IMR-90 (cell line): Measurements from ENCODE around the gene RBM39. TPM values are rescaled to one million over a fixed set of nuclear protein-coding genes. Genes with fewer than 3 reads are reported as not detected.

ENCODE experiments used
- ATAC-seq: fragments of 200-7000 bp; cut with Tn5 transposase; 2 replicates; pipeline ENCODE4 v1.9.1; 2020; ENCODE audit warnings: low read depth, mild to moderate bottlenecking, moderate library complexity
- BruUV-seq: library from RNA; stranded (reverse); fragments of 400-500 nt; replicated peaks from 2 replicates; lab custom pipeline; 2021; lab: Mats Ljungman, UMichigan
- CTCF ChIA-PET: fragments of 300-600 bp; formaldehyde crosslinking; extraction: SDS; loops from one replicate; lab custom pipeline; 2021; ENCODE audit warnings: antibody characterized with exemption; lab: Yijun Ruan, JAX
- POLR2A ChIA-PET: fragments of 300-600 bp; sonication (Branson Sonifier 250); formaldehyde crosslinking; loops from one replicate; lab custom pipeline; 2022; ENCODE audit warnings: antibody characterized with exemption; ENCODE audit not compliant: unreplicated experiment; lab: Charles Lee
- DNase-seq: peaks from one replicate; pipeline ENCODE4 v3.0.0; 2013
- H2AFZ ChIP-seq: replicated peaks from 2 replicates; pipeline ENCODE3; 2013; ENCODE audit warnings: low read length, mild to moderate bottlenecking; ENCODE audit not compliant: poor library complexity
- H2AK5ac ChIP-seq: 2 replicates; pipeline ENCODE4 v1.6.1; 2013; ENCODE audit warnings: low read depth, low read length, inconsistent platforms
- H2AK9ac ChIP-seq: replicated peaks from 2 replicates; pipeline ENCODE3; 2013; ENCODE audit warnings: mild to moderate bottlenecking, low read depth, low read length, moderate library complexity; ENCODE audit not compliant: poor library complexity
- H2BK120ac ChIP-seq: 2 replicates; pipeline ENCODE4 v1.6.1; 2013; ENCODE audit warnings: low read depth, low read length, inconsistent platforms
- H2BK15ac ChIP-seq: 3 replicates; pipeline ENCODE4 v1.6.1; 2013; ENCODE audit warnings: low read depth, low read length, inconsistent platforms
- H2BK20ac ChIP-seq: 2 replicates; pipeline ENCODE4 v1.6.1; 2013; ENCODE audit warnings: low read depth, mild to moderate bottlenecking, inconsistent platforms, low read length, moderate library complexity
- H2BK5ac ChIP-seq: 2 replicates; pipeline ENCODE4 v1.6.1; 2013; ENCODE audit warnings: mild to moderate bottlenecking, low read depth, low read length, inconsistent platforms; ENCODE audit not compliant: poor library complexity, severe bottlenecking
- H3K14ac ChIP-seq: replicated peaks from 2 replicates; pipeline ENCODE4 v1.6.1; 2013; ENCODE audit warnings: low read depth, low read length, inconsistent platforms
- H3K18ac ChIP-seq: 2 replicates; pipeline ENCODE4 v1.6.1; 2013; ENCODE audit warnings: low read depth, low read length, control low read depth
- H3K23ac ChIP-seq: 2 replicates; pipeline ENCODE4 v1.6.1; 2013; ENCODE audit warnings: low read depth, low read length, inconsistent platforms
- H3K27ac ChIP-seq: 2 replicates; pipeline ENCODE4 v1.5.1; 2013; ENCODE audit warnings: mild to moderate bottlenecking, control low read depth, low read length; ENCODE audit not compliant: insufficient read depth
- H3K27me3 ChIP-seq: 2 replicates; pipeline ENCODE4 v1.6.1; 2013; ENCODE audit warnings: low read length; ENCODE audit not compliant: control insufficient read depth, insufficient read depth
- H3K36me3 ChIP-seq: 2 replicates; pipeline ENCODE4 v1.6.1; 2013; ENCODE audit warnings: low read length, mixed read lengths; ENCODE audit not compliant: control insufficient read depth, insufficient read depth
- H3K4ac ChIP-seq: 2 replicates; pipeline ENCODE4 v1.6.1; 2013; ENCODE audit warnings: low read depth, low read length, inconsistent platforms
- H3K4me1 ChIP-seq: 2 replicates; pipeline ENCODE4 v1.6.1; 2013; ENCODE audit warnings: low read length, mixed read lengths; ENCODE audit not compliant: control insufficient read depth, insufficient read depth
- H3K4me2 ChIP-seq: 2 replicates; pipeline ENCODE4 v1.6.1; 2013; ENCODE audit warnings: low read depth, mild to moderate bottlenecking, control low read depth, low read length, moderate library complexity
- H3K4me3 ChIP-seq: 2 replicates; pipeline ENCODE4 v1.5.1; 2013; ENCODE audit warnings: low read depth, mild to moderate bottlenecking, control low read depth, low read length, moderate library complexity; ENCODE audit not compliant: insufficient read depth
- H3K56ac ChIP-seq: 2 replicates; pipeline ENCODE4 v1.6.1; 2013; ENCODE audit warnings: low read length, inconsistent platforms; ENCODE audit not compliant: insufficient read depth; ENCODE audit errors: extremely low read depth
- H3K79me1 ChIP-seq, 2 experiments: 2 replicates each; pipeline ENCODE4 v1.6.1; 2013; ENCODE audit warnings: low read length in 2 of 2, inconsistent platforms in 1 of 2, low read depth in 1 of 2
- H3K9ac ChIP-seq: 2 replicates; pipeline ENCODE4 v1.6.1; 2013; ENCODE audit warnings: low read depth, low read length, control low read depth
- H3K9me1 ChIP-seq: 2 replicates; pipeline ENCODE4 v1.6.1; 2013; ENCODE audit warnings: low read length, inconsistent platforms; ENCODE audit not compliant: insufficient read depth
- H3K9me3 ChIP-seq: 2 replicates; pipeline ENCODE4 v1.6.1; 2013; ENCODE audit warnings: low read length; ENCODE audit not compliant: control insufficient read depth, insufficient read depth
- H4K20me1 ChIP-seq: 2 replicates; pipeline ENCODE4 v1.6.1; 2013; ENCODE audit warnings: low read length, inconsistent platforms; ENCODE audit not compliant: insufficient read depth
- H4K5ac ChIP-seq: 2 replicates; pipeline ENCODE4 v1.6.1; 2013; ENCODE audit warnings: mild to moderate bottlenecking, low read depth, low read length, control low read depth
- H4K8ac ChIP-seq, 2 experiments: 2 replicates each; pipeline ENCODE4 v1.6.1; 2013; ENCODE audit warnings: low read depth in 2 of 2, low read length in 2 of 2, control low read depth in 1 of 2, inconsistent platforms in 1 of 2
- H4K91ac ChIP-seq: 2 replicates; pipeline ENCODE4 v1.6.1; 2013; ENCODE audit warnings: low read depth, low read length, inconsistent platforms; ENCODE audit not compliant: insufficient read depth
- BHLHE40 ChIP-seq: fragments of 150-350 bp; IDR thresholded peaks from 2 replicates; pipeline ENCODE4 v1.6.1; 2016; ENCODE audit warnings: mild to moderate bottlenecking, low read depth, low read length
- MAZ ChIP-seq: IDR thresholded peaks from 2 replicates; pipeline ENCODE4 v1.6.1; 2012; ENCODE audit warnings: low read depth, mild to moderate bottlenecking, low read length, improper control_type of control experiment, moderate library complexity, borderline replicate concordance
- MXI1 ChIP-seq: IDR thresholded peaks from 2 replicates; pipeline ENCODE4 v1.6.1; 2012; ENCODE audit warnings: low read depth, mild to moderate bottlenecking, low read length, moderate library complexity, borderline replicate concordance
- POLR2A ChIP-seq: IDR thresholded peaks from 2 replicates; pipeline ENCODE4 v1.6.1; 2012; ENCODE audit warnings: mild to moderate bottlenecking, low read depth, low read length
- RAD21 ChIP-seq: IDR thresholded peaks from 2 replicates; pipeline ENCODE4 v1.6.1; 2012; ENCODE audit warnings: low read length, improper control_type of control experiment
- SMC3 ChIP-seq: fragments of 150-350 bp; IDR thresholded peaks from 2 replicates; pipeline ENCODE4 v1.6.1; 2016; ENCODE audit warnings: low read depth, mild to moderate bottlenecking, antibody characterized with exemption, low read length, moderate library complexity
- WGBS, 2 experiments: methylation state at CpG; one replicate each; pipeline versions ENCODE4 v1.1.5 to v1.1.7; 2013; ENCODE audit warnings: missing lambda C conversion rate in 2 of 2; ENCODE audit not compliant: insufficient read length in 1 of 2; ENCODE audit errors: extremely low coverage in 2 of 2; 5-methylcytosine and 5-hydroxymethylcytosine counted together
- dilution Hi-C: fragments of 300-500 bp; cut with HindIII; formaldehyde crosslinking; loops from one replicate; pipeline ENCODE4 v1.14.3; 2018; ENCODE audit warnings: low sequenced_read_pairs; ENCODE audit not compliant: unreplicated experiment
- in situ Hi-C: fragments of 300-500 bp; cut with MboI; formaldehyde crosslinking; loops from 3 replicates; pipeline ENCODE4 v1.14.3; 2019; ENCODE audit warnings: low sequenced_read_pairs, inconsistent platforms, mixed read lengths
- intact Hi-C: fragments of 100-400 bp; cut with micrococcal nuclease; formaldehyde crosslinking; loops from 2 replicates; pipeline ENCODE4 v1.10.0; 2022
- polyA plus RNA-seq, 3 experiments: library from polyadenylated mRNA; depleted of rRNA; stranded (reverse); fragments of >200 nt; gene quantifications; 2 replicates each; pipeline ENCODE4 v1.2.3, GENCODE V29; 2012; ENCODE audit warnings: low replicate concordance in 1 of 3
- total RNA-seq: library from RNA; depleted of rRNA; stranded (reverse); fragments of >200 nt; gene quantifications from 2 replicates; pipeline ENCODE4 v1.2.3, GENCODE V29; 2012
- TF ChIP-seq, protein P1 (sequence below): fragments of 150-350 bp; IDR thresholded peaks from 2 replicates; pipeline ENCODE4 v1.6.1; 2016; ENCODE audit warnings: low read depth, mild to moderate bottlenecking, low read length, moderate library complexity, borderline replicate concordance

RBM39 gene
- total and polyA plus RNA-seq, 2 of the 4 experiments (the other 2 are of a cell fraction) = 106 to 166 TPM

- H3K23ac ChIP-seq = no peak overlapping the region
- 0 out of 2 replicates have a peak, but pooled peaks cover 2% of the 10 kb centered on the region for H3K4me1 ChIP-seq
- ATAC-seq (no peak), DNase-seq (no peak)
- no peak overlapping the region for H3K18ac ChIP-seq
- no peaks in the 10 kb centered on the region for H3K27me3 ChIP-seq
- ChIA-PET POLR2A (no interaction called here), CTCF (no interaction called here)
- H3K27ac ChIP-seq = no peak overlapping the region
- no peak overlapping the region for H3K56ac ChIP-seq
- no peak overlapping the region for H4K5ac ChIP-seq
- dilution Hi-C loops = no loop called here
- H2AK9ac ChIP-seq = no peak overlapping the region
- H2BK5ac ChIP-seq = no peak overlapping the region
- WGBS, 2 experiments = no CpG with 5 or more reads among the region's 2 CpGs
- H2BK120ac ChIP-seq = no peak overlapping the region
- in situ Hi-C loops = no loop called here
- H3K9me1 ChIP-seq = no peaks in the 10 kb centered on the region; the same call in 1 of the 2 replicates
- intact Hi-C loops = no loop called here
- H4K20me1 ChIP-seq = peaks cover 96% of the 10 kb centered on the region
- no peak overlapping the region for H2BK20ac ChIP-seq
- no peak overlapping the region for H3K4me2 ChIP-seq
- H3K4me3 ChIP-seq = no peak overlapping the region
- H3K4ac ChIP-seq = no peak overlapping the region
- no TSS peak for BruUV-seq
- TF ChIP-seq POLR2A (no peak), MAZ (no peak), SMC3 (no peak), RAD21 (no peak), BHLHE40 (no peak), MXI1 (no peak)
- TF ChIP-seq, protein P1, sequence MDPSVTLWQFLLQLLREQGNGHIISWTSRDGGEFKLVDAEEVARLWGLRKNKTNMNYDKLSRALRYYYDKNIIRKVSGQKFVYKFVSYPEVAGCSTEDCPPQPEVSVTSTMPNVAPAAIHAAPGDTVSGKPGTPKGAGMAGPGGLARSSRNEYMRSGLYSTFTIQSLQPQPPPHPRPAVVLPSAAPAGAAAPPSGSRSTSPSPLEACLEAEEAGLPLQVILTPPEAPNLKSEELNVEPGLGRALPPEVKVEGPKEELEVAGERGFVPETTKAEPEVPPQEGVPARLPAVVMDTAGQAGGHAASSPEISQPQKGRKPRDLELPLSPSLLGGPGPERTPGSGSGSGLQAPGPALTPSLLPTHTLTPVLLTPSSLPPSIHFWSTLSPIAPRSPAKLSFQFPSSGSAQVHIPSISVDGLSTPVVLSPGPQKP = no peak
- H3K9me3 ChIP-seq = no peaks in the 10 kb centered on the region
- no peak overlapping the region for H2BK15ac ChIP-seq
- H3K14ac ChIP-seq = no peak overlapping the region
- H3K36me3 ChIP-seq = peaks cover 69% of the 10 kb centered on the region
- H2AK5ac ChIP-seq = no peak overlapping the region
- H4K91ac ChIP-seq = no peak overlapping the region
- H3K9ac ChIP-seq = no peak overlapping the region
- H3K79me1 ChIP-seq = peaks cover 0 to 39% of the 10 kb centered on the region in 2 experiments; a peak in 3 of 4 replicates
- no peak overlapping the region for H4K8ac ChIP-seq
- no peak overlapping the region for H2AFZ ChIP-seq
Observed at GRCh38 chr20:35731469-35731788, 10.6 kb downstream of the RBM39 start.
